ENCODE measurements around the gene CTIF.

The CTIF gene

DNA sequence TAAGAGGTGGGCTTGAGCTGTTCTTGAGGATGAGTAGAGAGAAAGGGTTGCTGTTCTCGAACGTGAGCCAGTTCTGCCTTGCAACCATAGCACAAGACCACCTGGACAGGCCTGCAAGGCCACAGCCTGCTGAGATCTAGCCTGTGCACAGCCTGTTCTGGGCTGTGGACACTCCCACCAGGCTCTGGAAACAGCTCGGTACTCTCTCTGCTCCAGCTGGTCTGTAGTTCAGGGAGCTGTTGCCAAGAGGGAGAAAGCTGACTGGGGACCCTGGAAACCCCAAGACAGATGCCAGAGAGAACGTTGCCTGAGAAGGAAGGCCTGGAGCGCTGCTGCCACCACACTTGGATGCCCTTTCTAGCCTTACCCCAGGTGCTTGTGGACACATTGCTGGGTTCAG is 69.8 kb downstream of the CTIF start:
- Histone ChIP-seq H3K27me3 (ENCODE audit: low read depth, low read length) (no peaks in the 10 kb centered on the region), H3K9me3 (ENCODE audit: insufficient read depth, low read length) (no peaks in the 10 kb centered on the region), H3K27ac (ENCODE audit: low read length) (no peak overlapping the region), H3K4me3 (ENCODE audit: low read length) (no peak overlapping the region), H2AFZ (ENCODE audit: low read depth, low read length) (no peak overlapping the region), H3K79me2 (ENCODE audit: low read length) (no peaks in the 10 kb centered on the region), H3K36me3 (replicated peaks; ENCODE audit: low read depth, low read length) (no peaks in the 10 kb centered on the region), H3K9ac (ENCODE audit: low read length) (no peak overlapping the region), H3K4me1 (ENCODE audit: low read length) (peaks cover 8% of the 10 kb centered on the region), H3K4me2 (ENCODE audit: low read length) (no peak overlapping the region), H4K20me1 (ENCODE audit: insufficient read depth, low read length) (peaks cover 75% of the 10 kb centered on the region)
- TF ChIP-seq EZH2phosphoT487 (IDR thresholded peaks at IDR 0.05; ENCODE audit: low read depth): no peak
- TF ChIP-seq, protein P1, sequence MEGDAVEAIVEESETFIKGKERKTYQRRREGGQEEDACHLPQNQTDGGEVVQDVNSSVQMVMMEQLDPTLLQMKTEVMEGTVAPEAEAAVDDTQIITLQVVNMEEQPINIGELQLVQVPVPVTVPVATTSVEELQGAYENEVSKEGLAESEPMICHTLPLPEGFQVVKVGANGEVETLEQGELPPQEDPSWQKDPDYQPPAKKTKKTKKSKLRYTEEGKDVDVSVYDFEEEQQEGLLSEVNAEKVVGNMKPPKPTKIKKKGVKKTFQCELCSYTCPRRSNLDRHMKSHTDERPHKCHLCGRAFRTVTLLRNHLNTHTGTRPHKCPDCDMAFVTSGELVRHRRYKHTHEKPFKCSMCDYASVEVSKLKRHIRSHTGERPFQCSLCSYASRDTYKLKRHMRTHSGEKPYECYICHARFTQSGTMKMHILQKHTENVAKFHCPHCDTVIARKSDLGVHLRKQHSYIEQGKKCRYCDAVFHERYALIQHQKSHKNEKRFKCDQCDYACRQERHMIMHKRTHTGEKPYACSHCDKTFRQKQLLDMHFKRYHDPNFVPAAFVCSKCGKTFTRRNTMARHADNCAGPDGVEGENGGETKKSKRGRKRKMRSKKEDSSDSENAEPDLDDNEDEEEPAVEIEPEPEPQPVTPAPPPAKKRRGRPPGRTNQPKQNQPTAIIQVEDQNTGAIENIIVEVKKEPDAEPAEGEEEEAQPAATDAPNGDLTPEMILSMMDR (IDR thresholded peaks at IDR 0.05; ENCODE audit: low read depth, low read length): no peak

DNA sequence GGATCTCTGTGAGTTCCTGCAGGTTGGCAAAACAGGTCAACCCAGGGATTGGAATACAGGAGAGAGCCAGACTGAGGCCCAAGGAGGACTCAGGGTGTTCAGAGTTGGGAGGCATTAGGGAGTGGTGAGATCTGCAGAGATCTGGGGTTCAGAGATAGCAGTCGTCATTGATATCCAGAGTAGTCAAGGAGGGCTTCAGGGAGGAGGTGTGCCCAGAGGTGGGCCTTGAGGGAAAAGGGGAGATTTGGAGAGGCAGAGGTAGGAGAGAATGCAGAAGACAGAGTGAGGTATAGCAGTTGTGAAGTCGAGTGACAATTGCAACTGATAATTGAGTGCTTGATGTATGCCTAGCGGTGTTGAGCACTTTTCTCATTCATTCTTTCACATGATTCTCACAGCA is 70.3 kb downstream of the CTIF start:
- Histone ChIP-seq H3K4me3 (ENCODE audit: low read length) (no peak overlapping the region), H3K4me1 (ENCODE audit: low read length) (peaks cover 8% of the 10 kb centered on the region), H3K36me3 (replicated peaks; ENCODE audit: low read depth, low read length) (no peaks in the 10 kb centered on the region), H2AFZ (ENCODE audit: low read depth, low read length) (no peak overlapping the region), H3K27me3 (ENCODE audit: low read depth, low read length) (no peaks in the 10 kb centered on the region), H3K9me3 (ENCODE audit: insufficient read depth, low read length) (no peaks in the 10 kb centered on the region), H3K9ac (ENCODE audit: low read length) (no peak overlapping the region), H4K20me1 (ENCODE audit: insufficient read depth, low read length) (peaks cover 79% of the 10 kb centered on the region), H3K27ac (ENCODE audit: low read length) (no peak overlapping the region), H3K4me2 (ENCODE audit: low read length) (no peak overlapping the region), H3K79me2 (ENCODE audit: low read length) (no peaks in the 10 kb centered on the region)
- TF ChIP-seq, protein P1 (IDR thresholded peaks at IDR 0.05; ENCODE audit: low read depth, low read length): no peak
- TF ChIP-seq EZH2phosphoT487 (IDR thresholded peaks at IDR 0.05; ENCODE audit: low read depth): no peak

DNA sequence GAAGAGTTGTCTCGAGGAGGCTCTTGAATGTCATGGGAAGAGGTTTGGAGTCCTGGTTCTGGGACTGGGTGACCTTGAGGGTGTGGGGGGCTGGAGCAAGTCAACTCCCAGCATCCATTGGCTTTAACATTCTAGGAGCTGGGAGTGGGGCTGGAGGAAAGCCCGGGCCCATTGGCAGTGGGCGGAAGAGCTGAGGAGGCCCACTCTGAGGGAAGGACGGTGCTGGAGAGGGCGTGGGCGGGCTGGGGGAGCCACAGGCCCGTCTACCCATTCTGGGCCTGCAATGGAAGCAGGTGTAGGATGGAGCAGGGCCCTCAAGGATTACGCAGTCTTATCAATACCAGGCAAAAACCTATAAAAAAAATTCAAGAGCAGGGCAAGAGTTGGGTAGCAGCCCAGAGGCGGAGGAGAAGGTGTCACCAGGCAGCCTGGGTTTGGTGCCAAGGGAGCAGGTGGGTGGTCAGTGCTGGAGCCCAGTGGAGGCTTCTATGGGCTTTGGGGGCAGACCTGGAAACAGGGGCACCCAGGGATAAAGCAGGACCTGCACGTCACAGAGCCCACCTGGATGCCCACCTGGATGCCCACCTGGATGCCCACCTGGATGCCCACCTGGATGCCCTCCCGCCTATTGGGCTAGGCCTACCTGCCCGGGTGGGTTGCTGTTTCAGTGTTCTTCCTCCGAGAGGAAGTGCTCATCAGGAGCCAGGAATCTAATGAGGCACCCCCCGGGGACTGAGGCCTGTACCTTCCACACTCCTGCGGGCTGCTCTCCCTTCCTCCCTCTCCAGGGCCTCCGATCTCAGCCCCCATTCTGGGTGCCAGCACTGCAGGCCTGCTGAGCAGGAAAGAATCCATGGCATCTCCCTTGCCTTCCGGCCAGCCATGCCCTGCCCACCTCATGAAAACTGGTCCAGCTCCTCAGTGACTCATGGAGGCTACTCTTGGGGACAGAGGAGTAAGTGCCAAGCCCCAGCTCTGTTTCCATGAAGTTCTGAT is 71.3 kb downstream of the CTIF start:
- Histone ChIP-seq H3K79me2 (ENCODE audit: low read length) (no peaks in the 10 kb centered on the region), H3K27me3 (ENCODE audit: low read depth, low read length) (no peaks in the 10 kb centered on the region), H4K20me1 (ENCODE audit: insufficient read depth, low read length) (peaks cover 84% of the 10 kb centered on the region), H3K9ac (ENCODE audit: low read length) (no peak overlapping the region), H2AFZ (ENCODE audit: low read depth, low read length) (no peak overlapping the region), H3K36me3 (replicated peaks; ENCODE audit: low read depth, low read length) (no peaks in the 10 kb centered on the region), H3K27ac (ENCODE audit: low read length) (no peak overlapping the region), H3K4me2 (ENCODE audit: low read length) (no peak overlapping the region), H3K4me1 (ENCODE audit: low read length) (peaks cover 16% of the 10 kb centered on the region), H3K9me3 (ENCODE audit: insufficient read depth, low read length) (no peaks in the 10 kb centered on the region), H3K4me3 (ENCODE audit: low read length) (no peak overlapping the region)
- TF ChIP-seq, protein P1 (IDR thresholded peaks at IDR 0.05; ENCODE audit: low read depth, low read length): no peak
- TF ChIP-seq EZH2phosphoT487 (IDR thresholded peaks at IDR 0.05; ENCODE audit: low read depth): no peak

DNA sequence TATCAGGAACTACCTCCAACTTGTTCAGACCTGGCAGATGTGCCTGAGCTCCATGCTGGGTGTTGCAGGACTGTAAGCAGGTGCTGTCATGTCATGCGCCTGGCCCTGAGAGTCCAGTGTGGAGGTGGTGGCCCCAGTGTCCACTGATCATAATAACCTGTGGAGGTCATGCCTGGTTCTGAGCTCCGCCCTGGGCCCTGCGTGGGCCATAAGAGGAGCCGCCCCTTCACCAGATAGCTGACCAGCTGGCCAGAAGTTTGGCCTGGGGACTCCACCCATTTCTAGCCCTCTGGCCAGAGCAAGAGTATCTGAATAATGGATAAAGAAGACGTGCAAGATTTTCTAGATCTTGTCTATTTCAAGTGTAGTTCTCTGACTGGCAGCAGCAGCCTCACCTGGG is 72.4 kb downstream of the CTIF start:
- Histone ChIP-seq H3K79me2 (ENCODE audit: low read length) (no peaks in the 10 kb centered on the region), H3K9me3 (ENCODE audit: insufficient read depth, low read length) (no peaks in the 10 kb centered on the region), H3K4me3 (ENCODE audit: low read length) (no peak overlapping the region), H2AFZ (ENCODE audit: low read depth, low read length) (no peak overlapping the region), H4K20me1 (ENCODE audit: insufficient read depth, low read length) (peaks cover 86% of the 10 kb centered on the region), H3K27ac (ENCODE audit: low read length) (no peak overlapping the region), H3K9ac (ENCODE audit: low read length) (no peak overlapping the region), H3K27me3 (ENCODE audit: low read depth, low read length) (no peaks in the 10 kb centered on the region), H3K36me3 (replicated peaks; ENCODE audit: low read depth, low read length) (no peaks in the 10 kb centered on the region), H3K4me2 (ENCODE audit: low read length) (no peak overlapping the region), H3K4me1 (ENCODE audit: low read length) (peaks cover 12% of the 10 kb centered on the region)
- TF ChIP-seq, protein P1 (IDR thresholded peaks at IDR 0.05; ENCODE audit: low read depth, low read length): no peak
- TF ChIP-seq EZH2phosphoT487 (IDR thresholded peaks at IDR 0.05; ENCODE audit: low read depth): no peak
